Stimulated activated CD8-positive, alpha-beta memory T cell treated with anti-CD3 and anti-CD28 coated beads, Interleukin-15, amount 100 ng/mL, for 24 hours (primary cell): Measurements from ENCODE around the gene CLCA4.
"Not testable (repeated sequence)": the region's sequence is repeated elsewhere in the genome, so short reads cannot be mapped to it uniquely, and the experiment has no call there.

ENCODE experiments used
- DNase-seq: peaks from one replicate; pipeline ENCODE4 v3.0.0-alpha.2; 2020; ENCODE audit warnings: low read depth

CLCA4 gene

GRCh38 chr1:86537928-86538695 lies 8.8 kb upstream of the CLCA4 start:
- DNase-seq = no peak

GRCh38 chr1:86538775-86539174 lies 8.1 kb upstream of the CLCA4 start:
- DNase-seq = no peak

- no peak for DNase-seq
Measured at GRCh38 chr1:86541859-86542258, 5.0 kb upstream of the CLCA4 start.

GRCh38 chr1:86542631-86543030 lies 4.2 kb upstream of the CLCA4 start:
- DNase-seq = no peak

- no peak for DNase-seq
Measured at GRCh38 chr1:86548839-86549238, 2.0 kb downstream of the CLCA4 start.

GRCh38 chr1:86551305-86551704 lies 4.4 kb downstream of the CLCA4 start:
- DNase-seq = no peak

DNA sequence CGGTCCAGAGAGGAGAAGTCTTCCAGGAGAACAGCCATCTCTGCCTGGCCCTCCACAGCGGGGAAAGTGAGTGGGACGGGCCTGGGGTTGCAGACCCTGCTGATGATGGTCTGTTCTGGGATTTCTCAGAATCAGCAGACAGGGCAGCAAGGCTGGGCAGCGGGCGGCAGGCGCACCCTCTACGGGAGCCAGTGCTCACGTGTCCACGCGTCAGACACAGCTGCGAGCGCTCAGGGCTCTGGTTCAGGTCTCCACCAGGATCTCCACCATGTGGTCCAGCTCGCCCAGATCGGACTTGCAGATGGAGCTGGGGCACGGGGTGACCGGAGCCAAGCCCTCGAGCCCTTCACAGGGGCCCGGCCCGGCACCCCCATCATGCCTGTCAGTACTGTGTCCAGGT lies 5.5 kb downstream of the CLCA4 start:
- no peak for DNase-seq

- DNase-seq = no peak
Measured at GRCh38 chr1:86557739-86558138, 10.9 kb downstream of the CLCA4 start.

GRCh38 chr1:86563849-86564248 lies 17.0 kb downstream of the CLCA4 start:
- no peak for DNase-seq

GRCh38 chr1:86567341-86567740 lies 20.5 kb downstream of the CLCA4 start:
- no peak for DNase-seq

DNA sequence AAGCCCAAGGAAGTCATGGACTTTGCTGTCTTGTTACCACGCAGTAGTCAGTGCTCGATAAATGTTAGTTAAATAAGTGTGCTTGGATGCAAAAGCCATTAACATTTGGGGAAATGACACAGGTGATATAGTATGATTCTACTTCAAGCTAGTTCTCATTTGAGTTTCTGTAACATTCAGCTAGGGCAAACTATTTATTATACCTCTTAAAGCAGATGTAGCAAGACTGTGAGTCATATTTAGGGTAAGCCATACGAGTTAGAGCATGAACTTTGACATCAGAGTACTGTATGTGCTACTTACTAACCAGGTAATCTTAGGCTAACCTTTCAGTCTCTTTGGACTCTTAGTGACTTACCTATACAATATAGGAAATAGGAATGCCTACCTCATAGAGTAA lies 21.0 kb downstream of the CLCA4 start:
- DNase-seq = no peak

- no peak for DNase-seq
Measured at GRCh38 chr1:86573763-86574484, 27.0 kb downstream of the CLCA4 start.

GRCh38 chr1:86581231-86581630 lies 34.4 kb downstream of the CLCA4 start:
- no peak for DNase-seq

- DNase-seq = no peak
Measured at GRCh38 chr1:86582161-86582560, 35.3 kb downstream of the CLCA4 start.

GRCh38 chr1:86583032-86583431 lies 36.2 kb downstream of the CLCA4 start:
- DNase-seq = no peak

GRCh38 chr1:86583593-86583992 lies 36.7 kb downstream of the CLCA4 start:
- DNase-seq = no peak

DNA sequence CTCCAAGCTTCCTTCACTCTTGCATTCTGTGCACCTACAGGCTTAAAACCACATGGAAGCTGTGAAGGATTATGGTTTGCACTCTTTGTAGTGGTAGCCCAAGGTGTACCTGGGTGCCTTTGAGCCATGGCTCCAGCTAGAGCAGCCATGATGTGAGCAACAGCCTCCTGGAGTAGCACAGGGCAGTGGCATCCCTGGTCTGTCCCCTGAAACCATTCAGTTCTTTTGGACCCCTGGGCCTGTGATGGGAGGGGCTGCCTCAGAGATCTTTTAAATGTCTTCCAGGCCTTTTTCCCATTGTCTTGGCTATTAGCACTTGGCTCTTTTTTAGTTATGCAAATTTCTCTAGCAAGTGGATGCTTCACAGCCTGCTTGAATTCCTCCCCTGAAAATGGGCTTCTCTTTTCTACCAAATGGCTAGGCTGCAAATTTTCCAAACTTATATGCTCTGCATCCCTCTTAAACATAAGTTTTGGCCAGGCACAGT lies 47.4 kb downstream of the CLCA4 start:
- DNase-seq = no peak

GRCh38 chr1:86596224-86596623 lies 49.3 kb downstream of the CLCA4 start:
- DNase-seq = no peak

- no peak for DNase-seq
Measured at GRCh38 chr1:86596741-86597290, 49.9 kb downstream of the CLCA4 start.

GRCh38 chr1:86606080-86606479 lies 59.2 kb downstream of the CLCA4 start:
- not testable (repeated sequence) for DNase-seq

GRCh38 chr1:86616433-86616832 lies 69.6 kb downstream of the CLCA4 start:
- DNase-seq = no peak

DNA sequence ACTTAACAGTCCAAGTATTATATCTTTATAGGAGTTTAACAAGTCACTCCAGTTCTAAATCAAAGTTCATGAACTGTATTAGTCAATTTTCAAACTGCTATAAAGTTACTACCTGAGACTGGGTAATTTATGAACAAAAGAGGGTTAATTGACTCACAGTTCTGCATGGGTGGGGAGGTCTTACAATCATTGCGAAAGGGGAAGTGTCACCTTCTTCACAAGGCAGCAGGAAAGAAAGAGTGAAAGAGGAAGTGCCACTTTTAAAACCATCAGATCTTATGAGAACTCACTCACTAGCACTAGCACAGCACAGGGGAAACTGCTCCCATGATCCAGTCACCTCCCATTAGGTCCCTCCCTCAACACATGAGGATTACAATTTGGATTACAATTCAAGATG lies 70.0 kb downstream of the CLCA4 start:
- DNase-seq = no peak

DNA sequence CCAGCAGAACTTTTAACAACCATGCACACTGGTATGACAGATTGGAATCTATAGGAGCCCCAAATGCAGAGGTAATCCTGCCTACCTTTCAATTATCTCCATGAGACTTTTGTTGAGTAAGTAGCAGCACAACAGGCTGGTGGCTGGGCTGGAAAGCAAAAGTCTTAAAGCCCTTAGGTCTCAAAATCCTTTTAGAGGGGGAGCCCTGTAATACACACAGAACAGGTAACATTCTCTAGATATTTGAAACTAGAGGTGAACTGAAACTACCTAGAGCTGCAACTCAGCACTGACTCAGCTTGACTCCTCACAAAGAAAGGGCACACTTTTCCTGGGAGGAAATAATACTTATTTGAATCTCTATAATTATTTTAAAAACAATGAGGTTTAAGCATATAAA lies 71.5 kb downstream of the CLCA4 start:
- no peak for DNase-seq
